ENCODE measurements around the gene ASB1. TPM values are rescaled to one million over a fixed set of nuclear protein-coding genes. Genes with fewer than 3 reads are reported as not detected.

ASB1 gene
- total and polyA plus RNA-seq, 10 of the 15 experiments (the other 5 are each of a cell fraction or from before 2014, with no cell fraction given), result 5.2 to 31.2 (median 25.8) TPM

- CTCF ChIA-PET, result no interaction called here
- SMC1A ChIA-PET (ENCODE audit: uncharacterized antibody, unreplicated experiment), result no interaction called here
- BruUV-seq (replicated peaks), result no TSS peak
- POLR2A ChIA-PET, result no interaction called here
- no peaks in the 10 kb centered on the region for H3K36me3 ChIP-seq (ENCODE audit: control insufficient read depth in 2 of 2, insufficient read depth in 2 of 2, low read length in 1 of 2)
- no peaks in the 10 kb centered on the region for H3K4me1 ChIP-seq (ENCODE audit: control insufficient read depth, insufficient read depth, low read length)
- in situ Hi-C loops (cut with MboI) (no loop called here), intact Hi-C loops (cut with micrococcal nuclease; ENCODE audit: unreplicated experiment) (no loop called here)
- no peaks in the 10 kb centered on the region for H3K27me3 ChIP-seq (replicated peaks in 1 of 2; ENCODE audit: control insufficient read depth in 2 of 2, insufficient read depth in 2 of 2, low read length in 1 of 2)
- no peak overlapping the region for H3K4me2 ChIP-seq (ENCODE audit: control insufficient read depth, insufficient read depth)
- 82% methylated on average over 21 of the region's 21 CpGs for WGBS (ENCODE audit: insufficient coverage, insufficient replicate concordance, low lambda C conversion rate, missing lambda C conversion rate)
- RAD21 ChIA-PET (ENCODE audit: unreplicated experiment), result no interaction called here
- no peaks in the 10 kb centered on the region for H3K79me2 ChIP-seq (ENCODE audit: control insufficient read depth, insufficient read depth, low read length)
- H4K20me1 ChIP-seq (ENCODE audit: control insufficient read depth, insufficient read depth), result no peaks in the 10 kb centered on the region
- no peak overlapping the region for H2AFZ ChIP-seq (ENCODE audit: control insufficient read depth, low read depth, low read length)
- no peak for TF ChIP-seq NR2F1 (conservative IDR thresholded peaks at IDR 0.05)
- TF ChIP-seq ZBTB40 (IDR thresholded peaks at IDR 0.05; ENCODE audit: borderline replicate concordance), result no peak
- H3K27ac ChIP-seq (ENCODE audit: control insufficient read depth, insufficient read depth), result no peak overlapping the region
- FAIRE-seq (no peak), DNase-seq (ENCODE audit: low read depth, low spot score) (no peak), ATAC-seq (no peak)
- H3K4me3 ChIP-seq, result no peak overlapping the region
- H3K9ac ChIP-seq (ENCODE audit: control insufficient read depth, insufficient read depth, low read length), result no peak overlapping the region
- no peaks in the 10 kb centered on the region for H3K9me3 ChIP-seq (replicated peaks; ENCODE audit: control insufficient read depth, insufficient read depth, low read length)
Measured at GRCh38 chr2:238403632-238404405, 22.9 kb upstream of the ASB1 start.

All from GM12878 (cell line).